ENCODE measurements around the gene SLC18A3. TPM values are rescaled to one million over a fixed set of nuclear protein-coding genes. Genes with fewer than 3 reads are reported as not detected.

SLC18A3 gene
- total RNA-seq, 1 experiment from 2014 or later = not detected

- ChIA-PET CTCF (no interaction called here), POLR2A (no interaction called here)
- H3K4me3 ChIP-seq (ENCODE audit: low read depth in 2 of 2, low read length in 2 of 2) = no peak overlapping the region
- H3K27ac ChIP-seq (ENCODE audit: low read length) = no peak overlapping the region
- BruUV-seq (replicated peaks) = no TSS peak
- no peaks in the 10 kb centered on the region for H3K4me1 ChIP-seq (ENCODE audit: control insufficient read depth, insufficient read depth, low read length)
- ATAC-seq (no peak), DNase-seq (ENCODE audit: low read depth, low spot score) (no peak)
- H3K36me3 ChIP-seq (ENCODE audit: control insufficient read depth, insufficient read depth, low read length) = no peaks in the 10 kb centered on the region
- H3K27me3 ChIP-seq (ENCODE audit: control insufficient read depth, insufficient read depth, low read length) = peaks cover 4% of the 10 kb centered on the region
- in situ Hi-C loops (cut with HindIII; ENCODE audit: low pct_unique_long_range_greater_than_20kb, low sequenced_read_pairs) = no loop called here
- no peak for TF ChIP-seq POLR2AphosphoS5 (IDR thresholded peaks at IDR 0.05; ENCODE audit: low read depth, low read length)
- intact Hi-C loops (cut with micrococcal nuclease; ENCODE audit: unreplicated experiment) = loop anchor here (10.0 kb wide), 1 partner anchor 316 kb away; no protein-coding TSS in a partner anchor
- no peaks in the 10 kb centered on the region for H3K9me3 ChIP-seq (ENCODE audit: control insufficient read depth, insufficient read depth, low read depth, low read length)
These were observed 11.8 kb upstream of the SLC18A3 start for GRCh38 chr10:49598164-49598856.

DNA sequence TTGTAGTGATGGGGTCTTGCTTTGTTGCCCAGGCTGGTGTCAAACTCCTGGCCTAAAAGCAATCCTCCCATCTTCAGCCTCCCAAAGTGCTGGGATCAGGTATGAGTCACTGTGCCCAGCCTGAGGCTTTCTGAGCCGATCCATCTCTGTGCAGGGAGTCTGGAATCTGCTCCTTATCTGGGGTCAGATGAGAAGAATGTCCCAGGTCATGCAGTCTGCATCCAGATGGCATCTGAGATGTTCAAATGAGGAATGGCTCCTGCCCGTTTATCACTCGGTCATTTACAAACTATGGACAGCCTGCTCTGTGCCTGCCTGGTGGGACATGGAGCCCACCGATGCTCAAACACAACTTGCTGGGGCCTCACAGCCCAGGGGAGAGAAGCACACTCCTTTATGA lies 11.1 kb upstream of the SLC18A3 start:
- no peaks in the 10 kb centered on the region for H3K9me3 ChIP-seq (ENCODE audit: control insufficient read depth, insufficient read depth, low read depth, low read length)
- DNase-seq (ENCODE audit: low read depth, low spot score) = no peak
- no peak overlapping the region for H3K4me3 ChIP-seq (ENCODE audit: low read depth in 2 of 2, low read length in 2 of 2)
- TF ChIP-seq CTCF (IDR thresholded peaks at IDR 0.05) (no peak), REST (IDR thresholded peaks at IDR 0.05; ENCODE audit: insufficient read depth in 1 of 2, low read depth in 2 of 2, low read length in 1 of 2) (no peak), SIN3A (IDR thresholded peaks at IDR 0.05; ENCODE audit: borderline replicate concordance, insufficient read depth, low read depth, low read length) (no peak), POLR2AphosphoS5 (IDR thresholded peaks at IDR 0.05; ENCODE audit: low read depth, low read length) (no peak), TCF7L2 (IDR thresholded peaks at IDR 0.05; ENCODE audit: low read depth, low read length) (no peak)
- in situ Hi-C loops (cut with HindIII; ENCODE audit: low pct_unique_long_range_greater_than_20kb, low sequenced_read_pairs) = no loop called here
- BruUV-seq (replicated peaks) = no TSS peak
- no peaks in the 10 kb centered on the region for H3K36me3 ChIP-seq (ENCODE audit: control insufficient read depth, insufficient read depth, low read length)
- CTCF ChIA-PET = no interaction called here
- H3K27ac ChIP-seq (ENCODE audit: low read length) = no peak overlapping the region
- POLR2A ChIA-PET = no interaction called here
- no peak for ATAC-seq
- no peaks in the 10 kb centered on the region for H3K4me1 ChIP-seq (ENCODE audit: control insufficient read depth, insufficient read depth, low read length)
- H3K27me3 ChIP-seq (ENCODE audit: control insufficient read depth, insufficient read depth, low read length) = peaks cover 7% of the 10 kb centered on the region
- intact Hi-C loops (cut with micrococcal nuclease; ENCODE audit: unreplicated experiment) = loop anchor here (10.0 kb wide), 1 partner anchor 316 kb away; no protein-coding TSS in a partner anchor

- ATAC-seq (no peak), DNase-seq (ENCODE audit: low read depth, low spot score) (no peak)
These were observed 10.6 kb upstream of the SLC18A3 start for GRCh38 chr10:49599546-49599945.

More at GRCh38 chr10:49599546-49599945, 10.6 kb upstream of the SLC18A3 start:
- Histone ChIP-seq H3K4me1 (ENCODE audit: control insufficient read depth, insufficient read depth, low read length) (no peaks in the 10 kb centered on the region), H3K27ac (ENCODE audit: low read length) (no peak overlapping the region), H3K9me3 (ENCODE audit: control insufficient read depth, insufficient read depth, low read depth, low read length) (no peaks in the 10 kb centered on the region), H3K36me3 (ENCODE audit: control insufficient read depth, insufficient read depth, low read length) (no peaks in the 10 kb centered on the region), H3K27me3 (ENCODE audit: control insufficient read depth, insufficient read depth, low read length) (peaks cover 8% of the 10 kb centered on the region), H3K4me3 (ENCODE audit: low read depth in 2 of 2, low read length in 2 of 2) (no peak overlapping the region)
- ChIA-PET POLR2A (no interaction called here), CTCF (no interaction called here)
- BruUV-seq (replicated peaks) = no TSS peak
- in situ Hi-C loops (cut with HindIII; ENCODE audit: low pct_unique_long_range_greater_than_20kb, low sequenced_read_pairs) (no loop called here), intact Hi-C loops (cut with micrococcal nuclease; ENCODE audit: unreplicated experiment) (loop anchor here (10.0 kb wide), 1 partner anchor 315 kb away; no protein-coding TSS in a partner anchor)
- TF ChIP-seq CTCF (IDR thresholded peaks at IDR 0.05) = no peak
- TF ChIP-seq TCF7L2 (IDR thresholded peaks at IDR 0.05; ENCODE audit: low read depth, low read length) = no peak
- no peak for TF ChIP-seq REST (IDR thresholded peaks at IDR 0.05; ENCODE audit: insufficient read depth in 1 of 2, low read depth in 2 of 2, low read length in 1 of 2)
- TF ChIP-seq POLR2AphosphoS5 (IDR thresholded peaks at IDR 0.05; ENCODE audit: low read depth, low read length) = no peak
- no peak for TF ChIP-seq SIN3A (IDR thresholded peaks at IDR 0.05; ENCODE audit: borderline replicate concordance, insufficient read depth, low read depth, low read length)
